ENCODE measurements around the gene CSF1.
"Not testable (repeated sequence)": the region's sequence is repeated elsewhere in the genome, so short reads cannot be mapped to it uniquely, and the experiment has no call there.

CSF1 gene

DNA sequence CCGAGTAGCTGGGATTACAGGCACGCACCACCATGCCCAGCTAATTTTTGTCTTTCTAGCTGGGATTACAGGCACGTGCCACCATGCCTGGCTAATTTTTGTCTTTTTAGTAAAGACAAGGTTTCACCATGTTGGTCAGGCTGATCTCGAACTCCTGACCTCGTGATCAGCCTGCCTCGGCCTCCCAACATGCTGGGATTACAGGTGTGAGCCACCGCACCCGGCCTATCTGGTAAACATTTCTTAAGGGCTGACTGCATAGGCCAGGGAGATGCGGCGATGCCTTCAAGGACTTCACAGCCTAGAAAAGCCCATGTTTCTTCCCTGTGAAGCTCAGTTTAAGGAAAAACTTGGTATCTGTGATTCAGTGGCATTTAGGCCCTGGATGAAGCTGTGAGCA is 9.7 kb downstream of the CSF1 start:
- not testable (repeated sequence) for DNase-seq

DNA sequence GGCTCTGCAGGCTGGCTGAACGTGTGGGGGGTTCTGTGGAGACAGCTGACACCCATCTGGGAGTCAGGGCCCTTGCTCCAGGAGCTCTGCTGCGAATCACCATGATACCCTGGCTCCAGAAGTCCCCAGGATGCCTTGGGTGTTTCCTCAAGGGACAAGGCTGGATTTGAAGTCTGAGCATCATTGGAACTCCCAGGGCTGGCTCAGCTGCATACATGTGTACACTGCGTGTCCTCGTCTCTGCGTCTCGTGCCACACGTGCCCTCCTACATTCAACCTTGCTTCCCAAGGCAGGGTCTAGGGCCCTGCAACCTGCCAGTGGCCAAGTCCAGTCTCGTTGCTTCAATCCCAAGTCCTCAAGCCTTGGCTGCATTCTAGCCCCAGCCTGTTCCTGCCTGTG is 11.7 kb downstream of the CSF1 start:
- DNase-seq: no peak

DNA sequence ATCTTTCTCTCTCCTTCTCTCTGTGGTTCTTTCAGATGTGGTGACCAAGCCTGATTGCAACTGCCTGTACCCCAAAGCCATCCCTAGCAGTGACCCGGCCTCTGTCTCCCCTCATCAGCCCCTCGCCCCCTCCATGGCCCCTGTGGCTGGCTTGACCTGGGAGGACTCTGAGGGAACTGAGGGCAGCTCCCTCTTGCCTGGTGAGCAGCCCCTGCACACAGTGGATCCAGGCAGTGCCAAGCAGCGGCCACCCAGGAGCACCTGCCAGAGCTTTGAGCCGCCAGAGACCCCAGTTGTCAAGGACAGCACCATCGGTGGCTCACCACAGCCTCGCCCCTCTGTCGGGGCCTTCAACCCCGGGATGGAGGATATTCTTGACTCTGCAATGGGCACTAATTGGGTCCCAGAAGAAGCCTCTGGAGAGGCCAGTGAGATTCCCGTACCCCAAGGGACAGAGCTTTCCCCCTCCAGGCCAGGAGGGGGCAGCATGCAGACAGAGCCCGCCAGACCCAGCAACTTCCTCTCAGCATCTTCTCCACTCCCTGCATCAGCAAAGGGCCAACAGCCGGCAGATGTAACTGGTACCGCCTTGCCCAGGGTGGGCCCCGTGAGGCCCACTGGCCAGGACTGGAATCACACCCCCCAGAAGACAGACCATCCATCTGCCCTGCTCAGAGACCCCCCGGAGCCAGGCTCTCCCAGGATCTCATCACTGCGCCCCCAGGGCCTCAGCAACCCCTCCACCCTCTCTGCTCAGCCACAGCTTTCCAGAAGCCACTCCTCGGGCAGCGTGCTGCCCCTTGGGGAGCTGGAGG is 12.7 kb downstream of the CSF1 start:
- no peak for DNase-seq

DNA sequence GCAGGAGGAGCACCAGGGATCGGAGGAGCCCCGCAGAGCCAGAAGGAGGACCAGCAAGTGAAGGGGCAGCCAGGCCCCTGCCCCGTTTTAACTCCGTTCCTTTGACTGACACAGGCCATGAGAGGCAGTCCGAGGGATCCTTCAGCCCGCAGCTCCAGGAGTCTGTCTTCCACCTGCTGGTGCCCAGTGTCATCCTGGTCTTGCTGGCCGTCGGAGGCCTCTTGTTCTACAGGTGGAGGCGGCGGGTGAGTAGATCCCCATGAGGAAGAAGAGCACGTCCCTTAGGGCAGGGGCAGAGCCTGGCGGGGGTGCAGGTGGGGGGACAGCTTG is 13.3 kb downstream of the CSF1 start:
- no peak for DNase-seq

DNA sequence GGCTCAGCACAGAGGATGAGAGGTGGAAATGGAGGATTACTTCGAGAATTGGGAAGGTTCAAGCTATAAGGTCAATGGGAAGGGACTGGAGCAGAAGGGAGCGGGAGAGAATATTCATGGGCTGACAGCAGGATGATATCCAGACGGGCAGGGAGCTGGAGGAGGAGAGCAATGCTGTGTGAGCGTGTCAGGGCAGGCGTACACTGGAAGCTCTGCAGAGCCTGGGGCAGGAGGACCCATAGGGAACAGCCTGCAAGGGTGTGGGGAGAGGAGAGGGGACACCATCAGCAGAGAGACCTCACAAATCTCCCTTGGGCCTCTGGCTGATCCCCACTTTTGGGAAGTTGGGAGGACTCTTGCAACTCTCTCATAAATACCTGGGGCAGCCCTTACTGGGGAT is 13.7 kb downstream of the CSF1 start:
- DNase-seq: no peak

DNA sequence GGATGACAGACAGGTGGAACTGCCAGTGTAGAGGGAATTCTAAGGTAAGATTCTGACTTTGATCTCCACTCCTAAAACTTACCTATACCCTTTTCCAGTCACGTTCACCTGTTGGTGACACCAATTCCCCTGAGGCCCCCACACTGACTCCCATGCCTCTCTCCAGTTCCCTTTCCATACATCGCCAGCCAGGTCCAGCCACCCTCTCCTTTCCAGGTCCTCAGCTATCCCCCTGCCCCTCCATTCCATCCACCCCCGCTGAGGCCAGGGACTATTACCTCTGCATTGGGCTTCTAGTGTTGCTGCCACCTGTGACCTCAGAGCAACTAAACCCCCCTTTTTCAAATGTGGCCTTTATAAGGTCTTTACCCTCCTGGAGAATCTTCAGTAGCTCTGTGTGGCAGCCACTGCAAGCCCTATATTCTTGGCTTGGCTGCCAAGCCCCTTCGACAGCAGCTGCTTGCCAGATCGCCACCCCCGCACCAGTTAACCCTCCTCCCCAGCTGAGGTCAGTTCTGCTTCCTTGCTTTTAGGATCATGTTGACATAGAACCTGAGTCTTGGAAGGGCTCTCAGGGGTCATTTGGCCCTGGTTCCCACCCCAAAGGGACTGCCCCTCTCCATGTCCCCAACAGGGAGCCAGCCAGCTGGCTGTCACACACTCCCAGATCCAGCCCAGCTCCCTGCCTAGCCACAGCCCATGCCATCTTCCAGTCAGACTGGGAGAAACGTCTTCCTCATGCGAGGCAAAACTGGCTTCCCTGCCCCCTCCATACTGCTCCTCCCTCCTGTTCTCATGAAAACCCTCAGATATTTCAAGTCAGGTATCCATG is 14.7 kb downstream of the CSF1 start:
- DNase-seq: no peak

DNA sequence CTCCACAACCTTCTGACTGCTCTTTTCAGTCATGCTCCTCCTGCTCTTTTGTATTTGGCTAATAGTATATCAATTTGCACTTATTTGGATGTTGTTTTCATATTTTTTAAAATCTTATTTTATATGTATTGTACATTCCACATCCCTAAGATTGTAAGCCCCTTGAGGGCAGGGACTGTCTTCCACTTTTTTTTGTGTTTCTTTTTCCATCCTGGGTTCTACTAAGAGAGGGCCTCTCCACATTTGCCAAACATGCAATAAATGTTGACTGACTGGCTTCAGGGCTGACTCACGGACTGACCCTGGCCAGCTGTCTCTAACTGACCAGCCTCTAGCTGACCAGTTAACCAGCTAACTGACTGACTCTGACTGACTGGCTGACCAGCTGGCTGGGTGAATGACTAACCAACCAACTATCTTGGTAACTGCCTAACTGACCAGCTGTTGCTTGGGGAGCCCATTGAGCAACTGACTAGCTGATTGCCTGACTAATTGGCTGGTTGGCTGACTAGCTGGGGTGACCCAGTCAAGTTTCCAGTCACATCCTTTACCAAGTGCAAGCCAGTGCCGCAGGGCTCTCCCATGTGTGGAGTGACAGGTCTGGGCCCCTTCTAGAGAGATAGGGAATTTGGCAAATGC is 16.1 kb downstream of the CSF1 start:
- no peak for DNase-seq

DNA sequence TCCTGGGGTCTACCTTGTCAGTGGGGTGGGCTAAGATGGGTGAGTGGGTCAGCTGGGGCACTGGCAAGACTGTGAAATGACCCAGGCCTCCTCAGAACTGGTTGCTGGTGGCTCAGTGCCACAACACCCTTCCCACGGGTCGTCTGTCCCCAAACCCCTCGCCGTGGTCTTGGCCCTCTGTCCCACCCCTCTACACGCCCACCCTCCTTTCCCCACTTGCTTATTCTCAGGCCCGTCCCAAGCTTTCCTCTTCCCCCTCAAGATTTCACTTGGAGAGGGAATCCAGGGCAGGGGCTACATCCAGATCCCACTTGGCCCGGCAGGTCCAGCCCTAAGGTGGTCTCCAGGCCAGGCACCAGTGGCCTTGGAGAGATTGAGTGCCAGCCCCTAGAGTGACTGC is 16.7 kb downstream of the CSF1 start:
- no peak for DNase-seq

DNA sequence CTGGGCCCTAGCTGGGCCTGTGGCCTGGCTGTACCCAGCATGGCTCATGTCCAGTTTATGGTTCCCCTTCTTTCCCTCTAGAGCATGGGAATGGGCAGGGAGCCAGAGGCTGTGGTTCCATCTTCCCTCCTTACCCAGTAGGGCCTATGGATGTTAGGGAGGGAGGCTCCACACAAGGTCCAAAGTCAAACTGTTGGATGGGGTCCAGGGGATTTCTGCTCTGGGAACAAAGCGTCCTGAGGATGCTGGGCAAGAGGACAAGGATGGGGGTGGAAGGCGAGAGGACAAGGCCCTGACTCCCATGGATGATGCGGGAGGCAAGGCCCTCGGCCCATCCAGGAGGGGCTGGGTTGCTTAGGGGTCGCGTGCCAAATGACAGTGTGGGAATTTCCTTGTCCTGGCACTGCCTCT is 17.3 kb downstream of the CSF1 start:
- no peak for DNase-seq

DNA sequence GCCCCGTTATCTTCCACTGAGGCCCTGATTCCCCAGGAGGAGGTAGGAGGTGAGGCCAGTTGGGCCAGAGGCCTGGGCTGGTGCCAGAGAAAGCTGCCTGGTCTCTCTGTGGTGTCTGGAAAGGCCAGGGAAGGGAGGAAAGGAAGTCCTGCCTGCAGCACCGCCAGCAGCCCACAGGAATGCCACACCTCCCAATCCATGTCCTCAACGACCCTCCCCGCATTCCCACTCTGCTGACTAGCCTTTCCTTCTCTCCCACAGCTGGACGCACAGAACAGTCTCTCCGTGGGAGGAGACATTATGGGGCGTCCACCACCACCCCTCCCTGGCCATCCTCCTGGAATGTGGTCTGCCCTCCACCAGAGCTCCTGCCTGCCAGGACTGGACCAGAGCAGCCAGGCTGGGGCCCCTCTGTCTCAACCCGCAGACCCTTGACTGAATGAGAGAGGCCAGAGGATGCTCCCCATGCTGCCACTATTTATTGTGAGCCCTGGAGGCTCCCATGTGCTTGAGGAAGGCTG is 18.0 kb downstream of the CSF1 start:
- DNase-seq: no peak

DNA sequence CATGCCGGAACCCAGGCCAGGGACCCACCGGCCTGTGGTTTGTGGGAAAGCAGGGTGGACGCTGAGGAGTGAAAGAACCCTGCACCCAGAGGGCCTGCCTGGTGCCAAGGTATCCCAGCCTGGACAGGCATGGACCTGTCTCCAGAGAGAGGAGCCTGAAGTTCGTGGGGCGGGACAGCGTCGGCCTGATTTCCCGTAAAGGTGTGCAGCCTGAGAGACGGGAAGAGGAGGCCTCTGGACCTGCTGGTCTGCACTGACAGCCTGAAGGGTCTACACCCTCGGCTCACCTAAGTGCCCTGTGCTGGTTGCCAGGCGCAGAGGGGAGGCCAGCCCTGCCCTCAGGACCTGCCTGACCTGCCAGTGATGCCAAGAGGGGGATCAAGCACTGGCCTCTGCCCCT is 18.5 kb downstream of the CSF1 start:
- no peak for DNase-seq

DNA sequence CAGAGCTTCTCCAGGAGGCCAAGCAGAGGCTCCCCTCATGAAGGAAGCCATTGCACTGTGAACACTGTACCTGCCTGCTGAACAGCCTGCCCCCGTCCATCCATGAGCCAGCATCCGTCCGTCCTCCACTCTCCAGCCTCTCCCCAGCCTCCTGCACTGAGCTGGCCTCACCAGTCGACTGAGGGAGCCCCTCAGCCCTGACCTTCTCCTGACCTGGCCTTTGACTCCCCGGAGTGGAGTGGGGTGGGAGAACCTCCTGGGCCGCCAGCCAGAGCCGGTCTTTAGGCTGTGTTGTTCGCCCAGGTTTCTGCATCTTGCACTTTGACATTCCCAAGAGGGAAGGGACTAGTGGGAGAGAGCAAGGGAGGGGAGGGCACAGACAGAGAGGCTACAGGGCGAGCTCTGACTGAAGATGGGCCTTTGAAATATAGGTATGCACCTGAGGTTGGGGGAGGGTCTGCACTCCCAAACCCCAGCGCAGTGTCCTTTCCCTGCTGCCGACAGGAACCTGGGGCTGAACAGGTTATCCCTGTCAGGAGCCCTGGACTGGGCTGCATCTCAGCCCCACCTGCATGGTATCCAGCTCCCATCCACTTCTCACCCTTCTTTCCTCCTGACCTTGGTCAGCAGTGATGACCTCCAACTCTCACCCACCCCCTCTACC is 19.1 kb downstream of the CSF1 start:
- DNase-seq: no peak

DNA sequence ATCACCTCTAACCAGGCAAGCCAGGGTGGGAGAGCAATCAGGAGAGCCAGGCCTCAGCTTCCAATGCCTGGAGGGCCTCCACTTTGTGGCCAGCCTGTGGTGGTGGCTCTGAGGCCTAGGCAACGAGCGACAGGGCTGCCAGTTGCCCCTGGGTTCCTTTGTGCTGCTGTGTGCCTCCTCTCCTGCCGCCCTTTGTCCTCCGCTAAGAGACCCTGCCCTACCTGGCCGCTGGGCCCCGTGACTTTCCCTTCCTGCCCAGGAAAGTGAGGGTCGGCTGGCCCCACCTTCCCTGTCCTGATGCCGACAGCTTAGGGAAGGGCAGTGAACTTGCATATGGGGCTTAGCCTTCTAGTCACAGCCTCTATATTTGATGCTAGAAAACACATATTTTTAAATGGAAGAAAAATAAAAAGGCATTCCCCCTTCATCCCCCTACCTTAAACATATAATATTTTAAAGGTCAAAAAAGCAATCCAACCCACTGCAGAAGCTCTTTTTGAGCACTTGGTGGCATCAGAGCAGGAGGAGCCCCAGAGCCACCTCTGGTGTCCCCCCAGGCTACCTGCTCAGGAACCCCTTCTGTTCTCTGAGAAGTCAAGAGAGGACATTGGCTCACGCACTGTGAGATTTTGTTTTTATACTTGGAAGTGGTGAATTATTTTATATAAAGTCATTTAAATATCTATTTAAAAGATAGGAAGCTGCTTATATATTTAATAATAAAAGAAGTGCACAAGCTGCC is 19.8 kb downstream of the CSF1 start:
- DNase-seq: no peak

DNA sequence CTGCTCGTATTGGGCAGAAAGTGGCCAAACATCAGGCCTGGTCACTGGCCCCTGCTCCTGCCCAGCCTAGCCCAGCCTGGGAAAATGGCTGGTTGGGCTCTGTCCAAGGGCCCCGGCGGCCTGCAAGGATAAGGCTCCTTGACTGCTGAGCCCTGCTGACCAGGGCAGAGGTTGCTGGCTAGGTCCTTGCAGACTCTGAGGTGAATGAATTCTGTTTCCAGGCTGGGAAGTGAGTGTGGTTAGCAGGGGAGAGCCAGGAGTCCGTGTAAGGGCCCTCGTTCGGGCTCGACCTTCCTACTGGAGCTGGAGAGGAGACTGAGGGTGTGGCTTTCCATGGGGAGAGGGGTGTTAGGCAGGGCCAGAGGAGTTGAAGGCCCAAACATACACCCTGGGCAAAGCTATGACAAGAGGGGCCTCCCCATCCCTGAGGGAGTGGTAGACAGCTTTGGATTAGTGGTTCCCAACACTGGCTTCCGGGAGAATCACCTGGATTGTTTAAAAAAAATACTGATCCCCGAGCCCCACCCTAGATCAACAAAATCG is 20.6 kb downstream of the CSF1 start:
- DNase-seq: no peak

DNA sequence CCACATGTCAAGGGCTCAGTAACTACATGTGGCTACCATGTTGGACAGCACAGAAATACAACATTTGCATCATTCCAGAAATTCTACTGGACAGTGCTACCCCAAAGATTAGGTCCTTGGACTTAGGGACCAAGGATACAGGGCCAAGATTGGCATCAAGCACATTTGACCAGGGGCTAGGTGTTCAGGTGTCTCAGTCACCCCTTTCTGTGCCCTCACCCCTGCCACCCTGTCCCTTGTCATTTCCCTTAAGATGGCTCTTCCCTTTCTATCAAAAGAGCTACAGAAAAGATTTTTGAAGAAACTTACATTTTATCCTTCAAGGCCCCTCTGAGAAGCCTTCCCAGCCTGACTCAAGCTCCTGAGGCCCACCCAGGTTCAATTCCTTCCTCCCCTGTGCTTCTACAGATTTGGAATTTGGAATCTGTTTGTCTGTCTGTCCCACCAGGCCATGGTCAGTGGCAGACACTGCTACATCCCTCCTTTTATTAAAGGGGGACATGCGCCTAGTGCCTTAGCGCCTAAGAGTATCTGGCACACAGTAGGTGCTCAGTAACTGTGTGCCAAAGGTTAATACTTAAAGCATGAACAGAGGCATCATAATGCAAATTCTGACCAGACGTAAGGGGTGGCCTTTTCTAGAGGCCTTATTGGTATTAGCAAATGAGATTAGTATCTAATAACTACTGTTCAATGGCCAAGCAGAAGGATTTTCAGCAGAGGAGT is 21.4 kb downstream of the CSF1 start:
- no peak for DNase-seq

DNA sequence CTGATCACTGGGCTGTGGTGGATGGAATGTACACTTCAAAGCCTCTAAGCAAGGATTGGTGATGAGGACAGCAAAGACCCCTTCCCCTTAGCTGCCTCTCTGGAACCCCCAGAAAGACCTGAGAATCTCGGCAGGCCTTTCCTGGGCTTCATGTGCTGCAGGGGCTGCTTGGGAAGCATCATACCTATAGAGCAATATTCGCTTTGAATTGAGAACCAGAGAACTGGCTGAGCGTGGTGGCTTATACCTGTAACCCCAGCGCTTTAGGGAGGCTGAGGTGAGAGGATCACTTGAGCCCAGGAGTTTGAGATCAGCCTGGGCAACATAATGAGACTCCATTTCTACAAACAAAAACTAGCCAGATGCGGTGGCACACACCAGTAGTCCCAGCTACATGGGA is 22.0 kb downstream of the CSF1 start:
- DNase-seq: no peak

DNA sequence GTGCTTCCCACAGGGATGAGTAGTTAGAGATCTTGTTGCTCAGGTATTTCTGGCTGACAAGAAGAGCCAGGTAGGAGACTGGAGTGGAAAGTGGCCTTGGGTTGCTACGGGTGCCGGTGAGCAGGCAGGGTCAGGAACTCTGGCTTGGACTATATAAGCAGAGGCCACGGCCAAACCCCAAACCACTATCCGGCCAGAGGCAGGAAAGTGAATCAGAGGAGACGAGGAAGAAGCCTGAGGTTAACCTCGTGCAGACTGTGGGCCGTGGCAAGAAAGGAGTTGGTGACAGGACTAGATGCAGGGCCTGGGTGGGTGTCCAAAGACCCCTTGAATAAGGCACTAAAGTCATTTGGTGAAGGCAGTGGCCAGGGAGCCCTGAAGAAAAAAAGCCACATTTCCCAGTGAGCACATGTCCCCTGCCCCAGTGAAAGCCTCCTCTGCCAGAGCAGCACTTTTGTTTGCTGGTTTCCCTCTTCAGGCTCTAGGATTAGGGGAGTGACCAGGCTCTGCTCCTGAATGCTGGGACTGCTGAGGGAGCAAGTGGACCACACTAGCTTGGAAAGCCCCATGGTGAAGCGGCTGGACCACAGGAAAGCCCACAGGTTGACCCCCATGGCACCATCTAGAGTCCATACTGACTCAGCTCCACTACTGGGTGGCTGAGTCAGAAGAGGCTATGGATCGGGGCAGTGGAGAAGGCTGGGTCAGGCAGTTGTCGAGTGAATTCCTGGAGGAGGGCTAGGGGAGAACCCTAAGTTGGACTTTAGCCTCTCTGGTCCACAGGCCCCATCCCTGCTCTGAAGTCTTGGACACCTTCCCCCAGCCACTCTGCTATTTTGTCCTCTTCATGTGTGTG is 23.4 kb downstream of the CSF1 start:
- peak; percentile 24 for DNase-seq

DNA sequence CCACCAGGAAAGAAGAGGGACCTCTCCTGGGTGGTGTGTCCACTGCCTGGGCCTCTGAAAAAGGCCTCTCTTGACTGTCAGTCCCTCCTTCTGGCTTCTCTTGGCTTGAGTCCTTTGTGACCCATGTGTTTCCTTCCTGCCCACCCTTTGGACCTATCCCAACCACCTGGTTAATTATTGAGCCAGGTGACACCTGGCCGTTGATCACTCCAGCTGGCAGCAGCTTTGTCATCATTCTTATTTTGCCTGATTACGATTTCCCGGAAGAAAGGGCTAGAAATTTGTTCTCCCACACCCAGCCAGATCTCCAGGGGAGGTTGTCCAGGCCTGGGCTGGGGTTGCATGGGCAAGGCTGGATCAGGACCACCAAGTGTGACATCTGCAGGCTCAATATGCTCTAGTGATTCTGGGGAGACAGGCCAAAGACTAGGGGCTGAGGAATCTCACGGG is 24.8 kb downstream of the CSF1 start:
- no peak for DNase-seq

DNA sequence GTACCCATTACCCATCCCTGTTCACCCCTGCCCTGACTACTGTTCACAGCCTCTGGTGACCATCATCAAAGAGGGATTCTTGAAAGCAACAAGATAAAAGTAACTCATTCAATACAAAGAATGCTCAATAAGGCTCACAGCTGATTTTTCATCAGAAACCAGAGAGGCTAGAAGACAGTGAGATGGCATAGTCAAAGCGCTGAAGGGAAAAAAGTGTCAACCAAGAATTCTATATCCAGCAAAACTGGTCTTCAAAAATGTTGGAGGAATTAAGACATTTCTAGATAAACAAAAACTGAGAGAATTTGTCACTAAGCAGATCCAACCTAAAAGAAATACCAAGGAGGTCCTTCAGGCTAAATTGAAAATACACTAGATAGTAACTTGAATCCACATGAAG is 27.1 kb downstream of the CSF1 start:
- no peak for DNase-seq

DNA sequence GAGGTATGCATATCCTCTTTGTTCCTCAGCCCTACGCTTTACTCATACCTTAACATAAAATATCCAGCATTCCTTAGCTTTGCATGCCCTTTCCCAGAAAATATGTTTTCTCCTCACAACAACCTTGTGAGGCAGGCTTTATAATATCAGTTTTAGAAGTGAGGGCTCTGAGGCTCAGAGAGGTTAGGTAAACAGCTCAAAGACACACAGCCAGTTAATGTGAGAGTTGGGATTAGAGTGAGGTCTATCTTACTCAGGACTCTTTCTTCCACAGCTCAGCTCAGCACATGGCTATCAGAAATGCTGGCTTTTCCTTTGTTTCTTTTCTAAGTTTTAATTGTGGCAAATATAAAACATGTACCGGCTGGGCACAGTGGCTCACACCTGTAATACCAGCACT is 27.9 kb downstream of the CSF1 start:
- DNase-seq: no peak
